ENCODE measurements around the gene ASIC5.

Gene ASIC5

DNA sequence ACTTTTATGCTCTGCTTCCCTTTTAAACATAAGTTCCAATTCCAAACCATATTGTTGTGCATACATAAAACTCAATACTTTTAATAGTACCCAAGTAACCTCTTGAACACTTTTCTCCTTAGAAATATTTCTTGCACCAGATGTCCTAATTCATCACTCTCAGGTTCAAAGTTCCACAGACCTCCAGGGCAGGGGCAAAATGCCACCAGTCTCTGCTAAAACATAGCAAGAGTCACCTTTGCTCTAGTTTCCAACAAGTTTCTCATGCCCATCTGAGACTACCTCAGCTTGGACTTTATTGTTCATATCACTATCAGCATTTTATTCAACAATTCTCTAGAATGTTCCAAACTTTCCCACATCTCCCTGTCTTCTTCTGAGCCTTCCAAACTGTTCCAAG lies 13.7 kb upstream of the ASIC5 start:
- DNase-seq = no peak

GRCh38 chr4:155878611-155879010 lies 12.5 kb upstream of the ASIC5 start:
- no peak for DNase-seq

GRCh38 chr4:155877971-155878370 lies 11.9 kb upstream of the ASIC5 start:
- no peak for DNase-seq

DNA sequence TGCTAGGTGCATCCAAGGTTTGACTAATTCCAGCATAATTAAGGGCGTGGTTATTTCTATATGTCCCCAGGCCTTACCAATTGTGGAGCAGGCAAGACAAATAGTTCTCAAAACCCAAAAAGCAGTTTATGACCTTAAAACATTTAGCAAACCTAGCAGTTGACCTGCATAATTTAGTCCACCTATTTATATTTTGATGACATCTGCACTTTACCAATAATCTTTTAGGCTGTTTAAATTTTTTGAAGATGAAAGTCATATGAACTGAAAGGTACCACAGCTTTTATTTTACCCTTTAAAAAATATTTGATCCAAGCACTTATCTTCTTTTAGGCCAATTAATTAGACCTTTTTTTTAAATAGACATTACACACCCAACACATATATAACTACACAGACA lies 9.8 kb upstream of the ASIC5 start:
- no peak for DNase-seq

DNA sequence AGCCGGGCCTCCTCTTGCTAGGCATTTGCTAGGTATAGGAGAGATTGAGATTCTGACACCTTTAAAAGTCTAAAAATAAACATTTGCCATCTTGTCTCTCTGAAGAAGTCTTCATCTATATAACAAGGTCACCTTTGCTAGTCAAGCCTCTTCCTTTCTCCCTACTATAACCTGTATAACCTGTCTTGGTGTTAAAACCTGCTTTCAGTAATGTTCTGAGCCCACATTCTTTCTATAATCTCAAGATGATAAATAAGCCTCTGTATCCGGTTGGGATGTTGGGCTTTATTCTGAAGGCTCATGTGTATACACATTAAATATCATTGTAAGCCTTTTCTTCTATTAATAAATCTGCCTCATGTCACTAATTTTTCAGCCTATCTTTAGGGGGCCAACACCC lies 10.2 kb downstream of the ASIC5 start:
- DNase-seq = no peak

DNA sequence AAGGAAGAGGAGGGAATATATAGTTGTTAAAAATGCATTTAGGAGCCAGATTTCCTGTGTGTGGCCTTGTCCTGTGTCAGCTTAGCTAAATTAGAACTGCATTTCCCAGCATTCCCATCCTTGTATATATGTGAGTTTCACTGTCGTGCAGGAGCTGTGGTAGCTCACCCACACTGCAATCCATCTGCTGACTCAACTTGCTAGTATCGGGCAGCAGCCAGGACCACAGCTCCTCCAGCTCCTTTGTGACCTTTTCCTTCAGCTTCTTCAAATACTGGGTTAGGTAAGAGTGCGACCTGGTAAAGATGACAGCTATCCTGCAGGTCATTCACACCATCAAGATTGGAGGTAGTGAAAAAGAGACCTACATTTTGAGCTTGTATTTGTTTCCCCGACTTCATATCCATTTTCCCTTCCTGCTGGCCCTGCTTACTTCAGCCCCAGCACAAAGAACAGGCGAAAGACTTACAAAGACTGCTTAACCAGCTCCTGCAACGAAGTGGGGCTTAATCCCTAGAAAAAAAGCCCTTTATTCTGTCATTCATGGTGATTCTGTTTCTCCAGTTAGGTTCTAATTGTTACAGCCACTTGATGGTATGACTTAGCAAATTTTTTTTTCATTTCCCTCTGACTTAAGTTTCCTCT lies 11.4 kb downstream of the ASIC5 start:
- DNase-seq = no peak

GRCh38 chr4:155853189-155853588 lies 12.9 kb downstream of the ASIC5 start:
- no peak for DNase-seq

GRCh38 chr4:155849042-155849441 lies 17.0 kb downstream of the ASIC5 start:
- no peak for DNase-seq

DNA sequence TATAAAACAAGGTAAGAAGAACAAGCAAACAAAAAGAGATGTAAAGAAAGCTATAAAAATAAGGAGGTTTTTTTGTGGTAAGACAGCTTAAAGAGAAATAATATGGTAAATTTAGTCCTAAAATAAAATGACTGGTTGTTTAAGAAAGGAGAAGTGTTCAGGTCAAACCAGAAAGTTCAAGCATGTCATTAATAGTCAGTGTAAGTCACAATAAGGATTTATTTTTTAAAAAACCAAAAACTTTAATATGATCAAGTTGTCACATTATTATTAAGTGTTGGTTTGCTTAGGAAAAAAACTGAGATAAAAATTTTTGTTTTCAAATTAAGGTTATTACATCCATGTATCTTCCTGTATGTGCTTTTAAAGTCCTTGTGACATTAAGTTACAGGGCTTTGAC lies 19.1 kb downstream of the ASIC5 start:
- no peak for DNase-seq

DNA sequence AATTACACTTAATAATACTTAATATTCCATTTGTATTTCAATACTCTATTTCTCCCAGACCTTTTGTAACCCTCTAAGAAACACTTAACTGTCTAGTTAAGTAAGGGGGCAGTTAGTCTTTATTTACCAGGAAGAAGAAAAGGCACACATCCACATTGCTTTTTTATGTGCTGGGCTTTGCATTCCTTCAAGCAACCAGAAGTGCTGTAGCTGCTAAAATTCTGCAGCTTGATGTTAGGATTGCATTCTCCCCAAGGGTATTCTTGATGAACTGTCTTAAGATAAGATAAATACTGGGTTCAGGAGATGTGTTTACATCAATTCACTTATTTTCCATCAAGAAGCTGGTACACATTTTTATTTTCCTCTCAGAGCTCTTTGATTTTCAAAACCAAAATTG lies 24.0 kb downstream of the ASIC5 start:
- DNase-seq = no peak

GRCh38 chr4:155837203-155837796 lies 28.8 kb downstream of the ASIC5 start:
- DNase-seq = no peak

- no peak for DNase-seq
These were observed 33.4 kb downstream of the ASIC5 start for GRCh38 chr4:155832664-155833063.

- no peak for DNase-seq
These were observed 37.4 kb downstream of the ASIC5 start for GRCh38 chr4:155828628-155829027.

DNA sequence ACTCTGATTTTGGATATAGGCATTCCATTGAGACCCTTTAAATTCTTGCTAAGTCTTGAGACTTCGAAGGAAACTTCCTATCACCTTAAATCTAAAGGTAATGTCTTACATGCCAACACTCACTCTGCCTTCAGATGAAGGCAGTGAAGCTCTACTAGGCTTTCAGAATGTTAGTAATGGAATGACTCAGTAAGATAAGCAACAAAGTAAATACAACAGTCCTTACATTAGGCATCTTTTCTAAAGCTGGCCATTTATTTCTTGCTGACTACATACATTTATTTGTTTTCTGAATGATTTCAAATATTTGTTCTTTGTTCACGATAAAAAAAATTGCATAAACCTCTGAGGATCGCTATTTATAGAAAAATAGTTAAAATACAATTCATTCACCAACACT lies 43.5 kb downstream of the ASIC5 start:
- DNase-seq = no peak

DNA sequence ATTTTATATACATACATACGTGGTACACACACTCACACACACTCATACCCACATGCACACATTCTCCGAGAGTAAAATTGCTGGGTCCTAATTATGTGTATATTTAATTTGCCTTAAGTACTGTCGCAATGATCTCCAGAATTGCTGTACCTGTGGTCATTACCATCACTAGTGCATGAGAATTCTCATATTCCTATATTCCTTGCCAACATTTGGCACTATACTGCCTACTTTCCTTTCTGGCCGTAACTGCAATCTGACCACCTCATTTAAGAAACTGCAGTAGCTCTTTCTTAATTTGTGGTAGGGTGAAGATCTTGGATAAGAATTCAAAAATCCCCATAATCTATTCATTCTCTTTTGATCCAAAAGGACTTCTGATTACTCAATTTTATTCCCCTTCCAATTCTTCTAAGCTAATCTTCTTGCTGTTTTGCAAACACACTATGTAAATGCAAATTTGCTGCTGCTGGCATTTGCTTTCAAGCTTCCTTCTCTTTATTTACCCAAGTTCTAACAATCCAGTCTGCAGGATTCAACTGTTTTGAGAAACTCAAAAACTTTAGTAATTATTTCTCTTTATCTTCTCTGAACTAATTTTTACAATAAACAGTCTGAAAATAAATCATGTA lies 45.1 kb downstream of the ASIC5 start:
- DNase-seq = no peak

GRCh38 chr4:155819066-155819465 lies 47.0 kb downstream of the ASIC5 start:
- no peak for DNase-seq

DNA sequence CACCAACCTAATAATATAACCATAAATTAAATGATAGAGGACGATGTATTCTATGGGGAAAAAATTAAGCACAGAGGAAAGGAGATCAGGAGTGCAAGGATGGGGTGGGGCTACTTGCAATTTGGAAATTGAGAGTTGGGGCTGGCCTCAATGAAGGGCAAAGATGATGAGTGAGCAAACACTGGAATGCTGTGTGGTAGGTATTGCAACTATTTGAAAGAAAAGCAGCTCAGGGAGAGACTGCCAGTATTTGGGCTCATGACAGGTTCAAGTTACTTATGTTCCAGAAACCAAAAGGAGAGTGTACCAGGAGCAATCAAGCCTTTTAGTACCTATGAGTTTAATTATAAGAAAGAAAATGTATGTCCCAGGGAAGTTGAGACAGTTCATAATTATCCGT lies 47.4 kb downstream of the ASIC5 start:
- no peak for DNase-seq

DNA sequence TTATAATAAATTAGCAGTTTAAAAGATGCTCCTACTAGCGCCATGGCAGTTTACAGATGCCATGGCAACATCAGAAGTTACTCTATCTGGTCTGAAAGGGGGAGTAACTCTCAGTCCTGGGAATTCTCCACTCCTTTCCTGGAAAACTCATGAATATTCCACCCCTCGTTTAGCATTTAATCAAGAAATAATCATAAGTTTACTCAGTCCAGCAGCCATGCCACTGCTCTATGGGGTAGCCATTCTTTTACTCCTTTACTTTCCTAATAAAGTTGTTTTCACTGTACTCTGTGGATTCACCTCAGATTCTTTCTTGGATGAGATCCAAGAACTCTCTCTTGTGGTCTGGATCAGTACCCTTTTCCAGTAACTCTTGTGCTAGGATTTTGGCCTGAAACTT lies 55.0 kb downstream of the ASIC5 start:
- no peak for DNase-seq

DNA sequence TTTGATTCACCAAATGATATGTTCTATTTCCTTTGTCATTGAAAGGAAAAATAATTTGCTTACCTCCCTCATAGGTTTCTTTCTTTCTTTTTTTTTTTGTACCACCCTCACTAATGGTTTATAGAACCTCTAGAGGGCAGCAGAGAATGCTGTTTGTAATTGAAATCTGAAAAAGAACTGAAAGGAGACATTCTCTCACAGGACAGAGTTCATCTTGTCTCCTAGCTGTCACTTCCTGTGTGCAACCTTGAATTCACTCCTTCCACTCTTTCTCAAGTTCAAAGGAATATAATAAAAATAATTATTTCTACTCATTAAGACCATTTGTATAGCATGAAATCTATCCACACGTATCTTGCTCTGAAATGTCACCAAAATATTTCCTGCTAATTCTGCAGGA lies 56.2 kb downstream of the ASIC5 start:
- no peak for DNase-seq

DNA sequence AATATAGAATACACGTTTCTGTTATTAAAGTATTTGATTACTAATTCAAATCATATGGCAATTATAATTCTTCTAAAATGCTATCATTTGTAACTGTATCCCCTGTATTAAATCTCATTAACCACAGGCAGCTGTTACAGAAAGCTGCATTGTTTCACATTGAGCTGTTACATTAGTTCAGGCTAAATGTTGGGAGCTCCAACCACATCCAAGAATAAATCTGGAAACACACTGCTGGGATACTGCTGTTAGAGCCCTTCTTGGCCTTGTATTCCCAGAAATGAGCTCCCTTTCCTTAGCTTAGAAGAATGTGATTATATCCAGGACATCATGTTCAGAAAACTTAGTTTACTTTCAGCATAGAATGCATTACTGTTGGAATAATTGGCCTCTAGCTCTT lies 59.1 kb downstream of the ASIC5 start:
- DNase-seq = no peak

DNA sequence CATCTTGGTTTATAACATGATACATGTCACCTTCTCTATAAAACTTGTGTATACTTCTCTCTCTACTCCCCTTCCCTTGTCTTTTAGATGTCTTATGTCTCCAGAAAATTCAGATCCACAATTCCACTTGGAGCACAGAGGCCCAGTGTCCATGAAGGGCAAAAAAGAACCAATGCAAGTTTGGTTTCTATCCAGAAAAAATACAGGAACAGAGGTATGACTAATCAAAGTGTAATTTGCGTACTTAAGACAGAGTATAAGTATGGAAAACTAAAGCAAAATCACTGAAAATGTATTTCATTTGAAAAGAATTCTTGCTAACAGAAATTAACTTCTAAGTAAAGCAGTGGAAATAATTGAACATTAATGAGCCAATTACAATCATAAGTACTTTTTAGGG lies 61.1 kb downstream of the ASIC5 start:
- no peak for DNase-seq

- no peak for DNase-seq
These were observed 63.7 kb downstream of the ASIC5 start for GRCh38 chr4:155802190-155802959.

- no peak for DNase-seq
These were observed 65.3 kb downstream of the ASIC5 start for GRCh38 chr4:155800685-155801343.

DNA sequence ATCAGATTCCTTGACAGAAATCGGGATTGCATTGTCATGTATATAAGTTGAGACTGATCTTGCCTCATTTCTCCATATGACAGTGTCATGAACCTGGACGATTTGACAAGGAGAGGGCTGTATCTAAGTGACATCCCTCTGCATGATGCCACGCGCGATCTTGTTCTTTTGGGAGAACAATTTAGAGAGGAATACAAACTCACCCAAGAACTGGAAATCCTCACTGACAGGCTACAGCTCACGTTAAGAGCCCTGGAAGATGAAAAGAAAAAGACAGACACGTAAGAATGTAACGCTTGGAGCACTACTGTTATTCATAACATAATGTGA lies 66.3 kb downstream of the ASIC5 start:
- no peak for DNase-seq

Measured in activated T-cell treated with anti-CD3 and anti-CD28 coated beads, Interleukin-2, amount 50 U/mL, for 1 hour (primary cell).